Stomach (tissue), 9 donors: ENCODE measurements around the gene ZNF79. TPM values are rescaled to one million over a fixed set of nuclear protein-coding genes. Genes with fewer than 3 reads are reported as not detected.

Experiments
- DNase-seq, 2 donors: peaks; one replicate each; pipeline versions ENCODE4 v3.0.0 to v3.0.0-alpha.2; 2013 to 2019
- H3K27ac ChIP-seq, 5 donors: fragments of 200-600 bp in 4 of 5; sonication (generic) in 4 of 5; one replicate each; pipeline ENCODE4 v1.5.1; 2013 to 2019; ENCODE audit warnings: mild to moderate bottlenecking in 1 of 5, moderate library complexity in 1 of 5
- H3K27me3 ChIP-seq, 3 donors: fragments of 200-600 bp; sonication (generic); one replicate each; pipeline ENCODE4 v1.5.1; 2017 to 2019; ENCODE audit warnings: mixed run types in 1 of 3
- H3K36me3 ChIP-seq, 4 donors: fragments of 200-600 bp; sonication (generic); 1 replicate in 3 of 4; 2 replicates in 1 of 4; pipeline ENCODE4 v1.5.1; 2016 to 2019
- H3K4me1 ChIP-seq, 4 donors: fragments of 200-600 bp; sonication (generic); one replicate each; pipeline ENCODE4 v1.5.1; 2016 to 2019
- H3K4me3 ChIP-seq, 4 donors: fragments of 200-600 bp; sonication (generic) in 3 of 4; one replicate each; pipeline ENCODE4 v1.5.1; 2016 to 2019; ENCODE audit warnings: mild to moderate bottlenecking in 1 of 4
- H3K9me3 ChIP-seq, 4 donors: fragments of 200-600 bp; sonication (generic); one replicate each; pipeline ENCODE4 v1.5.1; 2016 to 2019
- EP300 ChIP-seq: sonication (generic); formaldehyde crosslinking; IDR thresholded peaks from one replicate; pipeline ENCODE4 v1.6.1; 2017; ENCODE audit warnings: antibody characterized with exemption
- POLR2A ChIP-seq, 4 donors: fragments of 450-650 bp; IDR thresholded peaks; one replicate each; pipeline ENCODE4 v1.6.1; 2016; ENCODE audit warnings: antibody characterized with exemption in 4 of 4, control low read depth in 2 of 4, mild to moderate bottlenecking in 1 of 4, moderate library complexity in 1 of 4
- POLR2AphosphoS5 ChIP-seq, 3 donors: sonication (generic); formaldehyde crosslinking; IDR thresholded peaks; one replicate each; pipeline ENCODE4 v1.6.1; 2016; ENCODE audit warnings: antibody characterized with exemption in 3 of 3
- WGBS, 5 donors: extraction: QIAGEN DNeasy Blood & Tissue Kit in 3 of 5; methylation state at CpG; one replicate each; pipeline versions ENCODE4 v1.1.5 to v1.1.7; 2013 to 2018; 5-methylcytosine and 5-hydroxymethylcytosine counted together
- intact Hi-C: fragments of 100-400 bp; cut with DNase I; formaldehyde crosslinking; loops from one replicate; pipeline ENCODE4 v1.15.1; 2023; ENCODE audit warnings: low total_unique reads
- polyA plus RNA-seq, 3 donors: library from polyadenylated mRNA; stranded (reverse); fragments of 200-250 nt; gene quantifications; one replicate each; pipeline ENCODE4 v1.2.3, GENCODE V29; 2013
- total RNA-seq, 5 donors: library from RNA; depleted of rRNA; stranded (reverse); fragments of >200 nt; gene quantifications; one replicate each; pipeline versions ENCODE4 v1.1.0 to v1.2.3, GENCODE V29; 2014 to 2016
- TF ChIP-seq, protein P1 (sequence below), 7 experiments: fragments of 450-650 bp in 4 of 7; fragments of 200-600 bp in 3 of 7; sonication (generic) in 3 of 7; IDR thresholded peaks; one replicate each; pipeline ENCODE4 v1.5.1; 2016 to 2019; ENCODE audit warnings: antibody characterized with exemption in 7 of 7, control low read depth in 2 of 7, mild to moderate bottlenecking in 1 of 7
- donor health status: healthy with polysubstance abuse.
- donor health status: Bipolar disorder and iron deficiency.
- donor health status: healthy.

Gene ZNF79
- total and polyA plus RNA-seq, 8 donors: 1.9 to 39.1 (median 5.2) TPM

DNA sequence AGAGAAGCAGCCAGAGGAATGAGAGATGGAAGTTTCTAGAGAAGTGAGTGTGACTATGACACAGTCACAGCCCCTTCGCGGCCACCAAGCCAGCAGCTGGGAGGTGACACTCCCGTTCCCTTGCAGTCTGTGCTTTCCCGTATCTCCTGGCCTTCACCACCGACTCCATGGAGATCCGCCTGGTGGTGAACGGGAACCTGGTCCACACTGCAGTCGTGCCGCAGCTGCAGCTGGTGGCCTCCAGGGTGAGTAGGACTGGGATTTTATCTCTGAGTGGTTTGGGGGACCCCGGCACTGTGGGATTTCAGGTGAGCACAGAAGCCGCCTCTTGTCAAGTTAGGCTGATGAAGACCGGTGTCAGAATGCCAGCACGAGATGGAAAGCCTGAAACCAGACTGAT, 39.3 kb upstream of the ZNF79 start:
- intact Hi-C loops: no loop called here
- Histone ChIP-seq H3K9me3 (no peaks in the 10 kb centered on the region), H3K36me3 (no peaks in the 10 kb centered on the region), H3K27ac (no peak overlapping the region), H3K4me1 (peaks cover 0 to 13% (median 0%) of the 10 kb centered on the region in 4 donors), H3K27me3 (no peaks in the 10 kb centered on the region), H3K4me3 (no peak overlapping the region)
- TF ChIP-seq POLR2A (IDR thresholded peaks at IDR 0.05) (no peak), EP300 (no peak), POLR2AphosphoS5 (IDR thresholded peaks at IDR 0.05) (no peak)
- TF ChIP-seq, protein P1, sequence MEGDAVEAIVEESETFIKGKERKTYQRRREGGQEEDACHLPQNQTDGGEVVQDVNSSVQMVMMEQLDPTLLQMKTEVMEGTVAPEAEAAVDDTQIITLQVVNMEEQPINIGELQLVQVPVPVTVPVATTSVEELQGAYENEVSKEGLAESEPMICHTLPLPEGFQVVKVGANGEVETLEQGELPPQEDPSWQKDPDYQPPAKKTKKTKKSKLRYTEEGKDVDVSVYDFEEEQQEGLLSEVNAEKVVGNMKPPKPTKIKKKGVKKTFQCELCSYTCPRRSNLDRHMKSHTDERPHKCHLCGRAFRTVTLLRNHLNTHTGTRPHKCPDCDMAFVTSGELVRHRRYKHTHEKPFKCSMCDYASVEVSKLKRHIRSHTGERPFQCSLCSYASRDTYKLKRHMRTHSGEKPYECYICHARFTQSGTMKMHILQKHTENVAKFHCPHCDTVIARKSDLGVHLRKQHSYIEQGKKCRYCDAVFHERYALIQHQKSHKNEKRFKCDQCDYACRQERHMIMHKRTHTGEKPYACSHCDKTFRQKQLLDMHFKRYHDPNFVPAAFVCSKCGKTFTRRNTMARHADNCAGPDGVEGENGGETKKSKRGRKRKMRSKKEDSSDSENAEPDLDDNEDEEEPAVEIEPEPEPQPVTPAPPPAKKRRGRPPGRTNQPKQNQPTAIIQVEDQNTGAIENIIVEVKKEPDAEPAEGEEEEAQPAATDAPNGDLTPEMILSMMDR (IDR thresholded peaks at IDR 0.05): no peak
- peak in 1 of 2 donors; percentile 2 for DNase-seq
- WGBS, 5 donors: 86 to 89% (median 87%) methylated on average over 13 of the region's 13 CpGs

DNA sequence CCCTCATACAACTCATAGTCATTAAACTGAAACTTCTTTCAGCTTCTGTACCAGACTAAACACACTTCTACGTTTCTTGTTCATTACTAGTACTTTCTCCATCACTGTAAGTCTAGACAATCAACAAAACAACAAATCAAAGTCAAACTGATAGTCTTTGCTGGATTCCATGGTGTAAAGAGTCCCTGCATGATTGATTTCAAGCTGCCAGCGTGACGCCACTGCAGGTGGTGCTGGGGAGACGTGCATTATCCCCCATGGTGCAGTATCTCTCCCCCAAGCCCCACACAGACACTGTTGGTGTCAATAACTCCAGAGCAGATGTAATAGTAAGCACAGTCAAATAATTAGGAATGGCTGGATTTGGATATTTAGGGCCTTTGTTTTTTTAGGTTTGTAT, 37.9 kb upstream of the ZNF79 start:
- no peaks in the 10 kb centered on the region for H3K27me3 ChIP-seq
- WGBS, 5 donors: 75 to 94% (median 90%) methylated on average over 4 of the region's 4 CpGs
- no peak overlapping the region for H3K27ac ChIP-seq
- peaks cover 0 to 11% (median 4%) of the 10 kb centered on the region in 4 donors for H3K36me3 ChIP-seq
- H3K9me3 ChIP-seq: no peaks in the 10 kb centered on the region
- TF ChIP-seq POLR2AphosphoS5 (IDR thresholded peaks at IDR 0.05): no peak
- TF ChIP-seq EP300: no peak
- TF ChIP-seq, protein P1 (IDR thresholded peaks at IDR 0.05): no peak
- TF ChIP-seq POLR2A (IDR thresholded peaks at IDR 0.05): no peak
- intact Hi-C loops: no loop called here
- H3K4me1 ChIP-seq: peaks cover 0 to 18% (median 0%) of the 10 kb centered on the region in 4 donors
- DNase-seq: no peak
- no peak overlapping the region for H3K4me3 ChIP-seq

DNA sequence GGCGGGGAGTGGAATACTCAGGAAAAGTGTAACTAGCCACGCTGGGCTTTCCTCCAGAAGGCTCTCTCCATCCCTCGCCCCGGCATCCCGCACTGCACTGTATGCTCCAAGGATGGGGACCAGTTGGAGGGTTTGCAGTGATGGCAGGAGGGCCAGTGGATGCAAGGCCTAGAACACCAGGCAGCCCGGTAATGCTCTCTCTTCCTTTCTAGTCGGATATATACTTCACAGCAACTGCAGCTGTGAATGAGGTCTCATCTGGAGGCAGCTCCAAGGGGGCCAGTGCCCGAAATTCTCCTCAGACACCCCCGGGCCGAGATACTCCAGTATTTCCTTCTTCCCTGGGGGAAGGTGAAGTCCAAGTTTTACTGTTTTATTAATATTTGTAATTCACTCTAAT, 37.2 kb upstream of the ZNF79 start:
- no peak for DNase-seq
- peaks cover 0 to 11% (median 4%) of the 10 kb centered on the region in 4 donors for H3K36me3 ChIP-seq
- peaks cover 0 to 18% (median 0%) of the 10 kb centered on the region in 4 donors for H3K4me1 ChIP-seq
- TF ChIP-seq EP300: no peak
- TF ChIP-seq, protein P1 (IDR thresholded peaks at IDR 0.05): no peak
- no peak for TF ChIP-seq POLR2AphosphoS5 (IDR thresholded peaks at IDR 0.05)
- no peak for TF ChIP-seq POLR2A (IDR thresholded peaks at IDR 0.05)
- 92 to 96% (median 95%) methylated on average over 10 of the region's 10 CpGs for WGBS, 5 donors
- no peaks in the 10 kb centered on the region for H3K9me3 ChIP-seq
- H3K27me3 ChIP-seq: no peaks in the 10 kb centered on the region
- intact Hi-C loops: no loop called here
- no peak overlapping the region for H3K4me3 ChIP-seq
- H3K27ac ChIP-seq: no peak overlapping the region

DNA sequence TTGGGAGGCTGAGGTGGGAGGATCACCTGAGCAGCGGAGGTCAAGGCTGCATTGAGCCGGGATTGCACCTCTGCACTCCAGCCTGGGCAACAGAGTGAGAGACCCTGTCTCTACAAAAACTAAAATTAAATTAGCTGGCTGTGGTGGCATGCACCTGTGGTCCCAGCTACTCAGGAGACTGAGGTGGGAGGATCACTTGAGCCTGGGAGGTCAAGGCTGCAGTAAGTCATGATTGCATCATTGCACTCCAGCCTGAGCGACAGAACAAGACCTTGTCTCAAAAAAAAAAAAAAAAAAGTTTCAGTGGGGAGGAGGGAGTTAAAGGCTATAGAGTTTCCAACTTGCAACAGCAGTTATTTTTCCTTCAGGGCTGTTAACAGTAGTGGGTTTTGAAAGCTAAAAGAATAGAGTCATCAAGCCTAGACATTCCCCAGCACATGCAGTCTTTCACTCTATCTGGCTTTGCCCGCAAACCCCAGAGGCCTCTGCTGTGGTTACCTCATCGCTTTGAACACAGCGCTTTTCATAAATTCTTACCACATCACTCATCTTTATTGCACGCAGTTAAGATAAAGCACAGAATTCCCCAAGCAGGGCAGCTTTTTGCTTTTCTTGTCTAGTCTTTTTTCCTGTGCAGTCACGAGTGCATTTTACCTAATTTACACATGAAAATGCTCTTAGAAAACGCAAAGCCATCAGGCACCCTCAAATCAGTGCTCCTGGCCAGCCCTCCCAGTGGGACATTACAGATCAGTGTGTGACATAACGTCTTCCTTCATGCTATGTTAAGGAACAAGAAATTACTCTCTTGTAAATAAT, 35.9 kb upstream of the ZNF79 start:
- H3K36me3 ChIP-seq: peaks cover 0 to 11% (median 4%) of the 10 kb centered on the region in 4 donors
- peaks cover 0 to 18% (median 0%) of the 10 kb centered on the region in 4 donors for H3K4me1 ChIP-seq
- peak in 1 of 2 donors; percentile 90 for DNase-seq
- H3K9me3 ChIP-seq: no peaks in the 10 kb centered on the region
- no peak overlapping the region for H3K4me3 ChIP-seq
- no peak for TF ChIP-seq EP300
- no peak overlapping the region for H3K27ac ChIP-seq
- 42 to 71% (median 62%) methylated on average over 10 of the region's 10 CpGs for WGBS, 5 donors
- intact Hi-C loops: no loop called here
- no peaks in the 10 kb centered on the region for H3K27me3 ChIP-seq

DNA sequence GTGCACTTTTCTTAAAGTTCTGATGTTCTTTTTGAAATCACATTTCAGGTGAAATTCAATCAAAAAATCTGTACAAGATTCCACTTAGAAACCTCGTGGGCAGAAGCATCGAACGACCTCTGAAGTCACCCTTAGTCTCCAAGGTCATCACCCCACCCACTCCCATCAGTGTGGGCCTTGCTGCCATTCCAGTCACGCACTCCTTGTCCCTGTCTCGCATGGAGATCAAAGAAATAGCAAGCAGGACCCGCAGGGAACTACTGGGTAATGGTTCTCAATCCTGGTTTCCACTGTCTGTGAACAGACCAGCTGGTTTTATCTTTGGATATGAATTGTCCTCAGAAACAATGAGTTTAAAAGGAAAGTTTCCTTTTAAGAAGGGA, 35.3 kb upstream of the ZNF79 start:
- intact Hi-C loops: no loop called here
- peaks cover 0 to 18% (median 0%) of the 10 kb centered on the region in 4 donors for H3K4me1 ChIP-seq
- H3K27ac ChIP-seq: no peak overlapping the region
- no peaks in the 10 kb centered on the region for H3K27me3 ChIP-seq
- TF ChIP-seq, protein P1 (IDR thresholded peaks at IDR 0.05): no peak
- no peak for DNase-seq
- no peaks in the 10 kb centered on the region for H3K9me3 ChIP-seq
- H3K4me3 ChIP-seq: no peak overlapping the region
- H3K36me3 ChIP-seq: peaks cover 0 to 11% (median 4%) of the 10 kb centered on the region in 4 donors
- WGBS, 5 donors: 60 to 75% (median 73%) methylated on average over 6 of the region's 6 CpGs
